ENCODE measurements around the gene ERCC6L2. TPM values are rescaled to one million over a fixed set of nuclear protein-coding genes. Genes with fewer than 3 reads are reported as not detected.

The ERCC6L2 gene
- polyA plus RNA-seq, 1 of the 3 experiments (the other 2 are of a cell fraction): 10.0 TPM

DNA sequence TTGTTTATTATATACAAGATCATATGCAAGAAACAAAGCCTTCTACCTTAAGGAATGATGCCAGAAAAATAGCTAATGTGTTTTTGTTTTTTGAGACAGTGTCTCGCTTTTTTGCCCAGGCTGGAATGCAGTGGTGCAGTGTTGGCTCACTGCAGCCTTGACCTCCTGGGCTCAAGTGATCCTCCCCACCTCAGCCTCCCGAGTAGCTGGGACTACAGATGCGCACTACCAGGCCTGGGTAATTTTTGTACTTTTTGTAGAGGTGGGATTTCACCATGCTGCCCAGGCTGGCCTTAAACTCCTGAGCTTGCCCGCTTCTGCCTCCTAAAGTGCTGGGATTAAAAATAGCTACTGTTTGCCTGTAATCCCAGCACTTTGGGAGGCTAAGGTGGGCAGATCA, 15.1 kb downstream of the ERCC6L2 start:
- H3K27me3 ChIP-seq (ENCODE audit: insufficient read depth): no peaks in the 10 kb centered on the region
- H3K4me2 ChIP-seq: no peak overlapping the region
- H3F3A ChIP-seq (replicated peaks; ENCODE audit: insufficient read depth): peaks cover 20% of the 10 kb centered on the region
- H3K4me1 ChIP-seq (ENCODE audit: control insufficient read depth in 1 of 2, insufficient read depth in 2 of 2, low read depth in 1 of 2, low read length in 1 of 2): no peaks in the 10 kb centered on the region; a peak in 1 of 4 replicates
- H2AFZ ChIP-seq (ENCODE audit: low read depth): no peak overlapping the region
- H3K9ac ChIP-seq: no peak overlapping the region
- TF ChIP-seq RXRA (IDR thresholded peaks at IDR 0.05; ENCODE audit: borderline replicate concordance, low read depth) (no peak), TEAD4 (IDR thresholded peaks at IDR 0.05; ENCODE audit: borderline replicate concordance, insufficient read depth) (no peak), GABPA (IDR thresholded peaks at IDR 0.05; ENCODE audit: low read depth) (no peak), TCF12 (IDR thresholded peaks at IDR 0.05) (no peak), RFX5 (IDR thresholded peaks at IDR 0.05; ENCODE audit: low read length) (no peak), YY1 (IDR thresholded peaks at IDR 0.05; ENCODE audit: low read depth) (no peak), FOXJ3 (CRISPR knock-in tag; IDR thresholded peaks at IDR 0.05) (no peak), EZH2phosphoT487 (IDR thresholded peaks at IDR 0.05; ENCODE audit: borderline replicate concordance, low read depth) (no peak), MEF2A (IDR thresholded peaks at IDR 0.05; ENCODE audit: borderline replicate concordance, low read depth) (no peak), EP300 (IDR thresholded peaks at IDR 0.05; ENCODE audit: borderline replicate concordance in 1 of 2, low read depth in 1 of 2, low read length in 1 of 2) (no peak), RAD21 (IDR thresholded peaks at IDR 0.05; ENCODE audit: low read length) (no peak)
- TF ChIP-seq, protein P1, sequence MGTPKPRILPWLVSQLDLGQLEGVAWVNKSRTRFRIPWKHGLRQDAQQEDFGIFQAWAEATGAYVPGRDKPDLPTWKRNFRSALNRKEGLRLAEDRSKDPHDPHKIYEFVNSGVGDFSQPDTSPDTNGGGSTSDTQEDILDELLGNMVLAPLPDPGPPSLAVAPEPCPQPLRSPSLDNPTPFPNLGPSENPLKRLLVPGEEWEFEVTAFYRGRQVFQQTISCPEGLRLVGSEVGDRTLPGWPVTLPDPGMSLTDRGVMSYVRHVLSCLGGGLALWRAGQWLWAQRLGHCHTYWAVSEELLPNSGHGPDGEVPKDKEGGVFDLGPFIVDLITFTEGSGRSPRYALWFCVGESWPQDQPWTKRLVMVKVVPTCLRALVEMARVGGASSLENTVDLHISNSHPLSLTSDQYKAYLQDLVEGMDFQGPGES (IDR thresholded peaks at IDR 0.05; ENCODE audit: low read depth, low read length): no peak
- TF ChIP-seq, protein P2, sequence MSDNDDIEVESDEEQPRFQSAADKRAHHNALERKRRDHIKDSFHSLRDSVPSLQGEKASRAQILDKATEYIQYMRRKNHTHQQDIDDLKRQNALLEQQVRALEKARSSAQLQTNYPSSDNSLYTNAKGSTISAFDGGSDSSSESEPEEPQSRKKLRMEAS (IDR thresholded peaks at IDR 0.05; ENCODE audit: low read depth): no peak
- TF ChIP-seq, protein P3, sequence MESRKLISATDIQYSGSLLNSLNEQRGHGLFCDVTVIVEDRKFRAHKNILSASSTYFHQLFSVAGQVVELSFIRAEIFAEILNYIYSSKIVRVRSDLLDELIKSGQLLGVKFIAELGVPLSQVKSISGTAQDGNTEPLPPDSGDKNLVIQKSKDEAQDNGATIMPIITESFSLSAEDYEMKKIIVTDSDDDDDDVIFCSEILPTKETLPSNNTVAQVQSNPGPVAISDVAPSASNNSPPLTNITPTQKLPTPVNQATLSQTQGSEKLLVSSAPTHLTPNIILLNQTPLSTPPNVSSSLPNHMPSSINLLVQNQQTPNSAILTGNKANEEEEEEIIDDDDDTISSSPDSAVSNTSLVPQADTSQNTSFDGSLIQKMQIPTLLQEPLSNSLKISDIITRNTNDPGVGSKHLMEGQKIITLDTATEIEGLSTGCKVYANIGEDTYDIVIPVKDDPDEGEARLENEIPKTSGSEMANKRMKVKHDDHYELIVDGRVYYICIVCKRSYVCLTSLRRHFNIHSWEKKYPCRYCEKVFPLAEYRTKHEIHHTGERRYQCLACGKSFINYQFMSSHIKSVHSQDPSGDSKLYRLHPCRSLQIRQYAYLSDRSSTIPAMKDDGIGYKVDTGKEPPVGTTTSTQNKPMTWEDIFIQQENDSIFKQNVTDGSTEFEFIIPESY (IDR thresholded peaks at IDR 0.05; ENCODE audit: borderline replicate concordance, low read depth): no peak
- TF ChIP-seq, protein P4, sequence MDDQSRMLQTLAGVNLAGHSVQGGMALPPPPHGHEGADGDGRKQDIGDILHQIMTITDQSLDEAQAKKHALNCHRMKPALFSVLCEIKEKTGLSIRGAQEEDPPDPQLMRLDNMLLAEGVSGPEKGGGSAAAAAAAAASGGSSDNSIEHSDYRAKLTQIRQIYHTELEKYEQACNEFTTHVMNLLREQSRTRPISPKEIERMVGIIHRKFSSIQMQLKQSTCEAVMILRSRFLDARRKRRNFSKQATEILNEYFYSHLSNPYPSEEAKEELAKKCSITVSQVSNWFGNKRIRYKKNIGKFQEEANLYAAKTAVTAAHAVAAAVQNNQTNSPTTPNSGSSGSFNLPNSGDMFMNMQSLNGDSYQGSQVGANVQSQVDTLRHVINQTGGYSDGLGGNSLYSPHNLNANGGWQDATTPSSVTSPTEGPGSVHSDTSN (IDR thresholded peaks at IDR 0.05): no peak
- TF ChIP-seq, protein P5, sequence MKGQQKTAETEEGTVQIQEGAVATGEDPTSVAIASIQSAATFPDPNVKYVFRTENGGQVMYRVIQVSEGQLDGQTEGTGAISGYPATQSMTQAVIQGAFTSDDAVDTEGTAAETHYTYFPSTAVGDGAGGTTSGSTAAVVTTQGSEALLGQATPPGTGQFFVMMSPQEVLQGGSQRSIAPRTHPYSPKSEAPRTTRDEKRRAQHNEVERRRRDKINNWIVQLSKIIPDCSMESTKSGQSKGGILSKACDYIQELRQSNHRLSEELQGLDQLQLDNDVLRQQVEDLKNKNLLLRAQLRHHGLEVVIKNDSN (IDR thresholded peaks at IDR 0.05; ENCODE audit: borderline replicate concordance, low read depth): no peak
- ChIA-PET CTCF (interaction anchor here (1.3 kb wide), 1 partner anchor 18 kb away, joined by 7 read pairs; no protein-coding TSS in a partner anchor), POLR2A (no interaction called here)
- peaks cover 8% of the 10 kb centered on the region; the same call in 1 of the 2 replicates for H3K9me3 ChIP-seq
- 99% methylated on average over 4 of the region's 4 CpGs for WGBS (ENCODE audit: low lambda C conversion rate)
- H3K27ac ChIP-seq (ENCODE audit: low read depth in 2 of 2, low read length in 1 of 2): no peak overlapping the region
- H3K36me3 ChIP-seq (replicated peaks in 1 of 2; ENCODE audit: control insufficient read depth in 1 of 2, insufficient read depth in 2 of 2, low read length in 1 of 2): peaks cover 13 to 68% of the 10 kb centered on the region in 2 experiments
- DNase-seq: no peak
- no peaks in the 10 kb centered on the region for H3K9me2 ChIP-seq
- H3K79me2 ChIP-seq (ENCODE audit: insufficient read depth): peaks cover 78% of the 10 kb centered on the region
- H3K4me3 ChIP-seq (ENCODE audit: low read depth in 2 of 2, low read length in 1 of 2): no peak overlapping the region
- no peaks in the 10 kb centered on the region for H4K20me1 ChIP-seq (ENCODE audit: insufficient read depth)

Measured in SK-N-SH (cell line).